SK-N-SH (cell line): ENCODE data around the gene PSMG3. TPM values are rescaled to one million over a fixed set of nuclear protein-coding genes. Genes with fewer than 3 reads are reported as not detected.

Experiments used
- CTCF ChIA-PET: fragments of 300-600, 350-600 bp; formaldehyde crosslinking; extraction: SDS; loops from one replicate; lab custom pipeline; 2021; lab: Yijun Ruan, JAX
- POLR2A ChIA-PET: fragments of 350-600 bp; sonication (Branson Sonifier 250); formaldehyde crosslinking; extraction: SDS; loops from one replicate; lab custom pipeline; 2020; ENCODE audit warnings: antibody characterized with exemption, inconsistent platforms; lab: Yijun Ruan, JAX
- DNase-seq: peaks from one replicate; pipeline ENCODE4 v3.0.0; 2012
- H2AFZ ChIP-seq: fragments of 200-600 bp; sonication (generic); 2 replicates; pipeline ENCODE4 v1.8.1; 2016; ENCODE audit warnings: antibody characterized with exemption, mild to moderate bottlenecking, low read depth
- H3F3A ChIP-seq: fragments of 200-600 bp; sonication (generic); replicated peaks from 2 replicates; pipeline ENCODE3; 2016; ENCODE audit warnings: antibody characterized with exemption, mild to moderate bottlenecking; ENCODE audit not compliant: insufficient read depth
- H3K27ac ChIP-seq, 2 experiments: fragments of 200-500 bp in 1 of 2; fragments of 200-600 bp in 1 of 2; sonication (Bioruptor generic) in 1 of 2; sonication (generic), shearing (Covaris generic) in 1 of 2; 2 replicates each; pipeline versions ENCODE4 v1.5.1 to v1.6.1; 2014 to 2016; ENCODE audit warnings: low read depth in 2 of 2, inconsistent platforms in 1 of 2, low read length in 1 of 2, mild to moderate bottlenecking in 1 of 2, mixed read lengths in 1 of 2
- H3K27me3 ChIP-seq: fragments of 200-600 bp; sonication (generic), shearing (Covaris generic); 2 replicates; pipeline ENCODE4 v1.6.1; 2016; ENCODE audit warnings: mixed run types; ENCODE audit not compliant: insufficient read depth
- H3K36me3 ChIP-seq, 2 experiments: fragments of 200-500 bp in 1 of 2; fragments of 200-600 bp in 1 of 2; sonication (Bioruptor generic) in 1 of 2; sonication (generic) in 1 of 2; replicated peaks in 1 of 2; 2 replicates each; pipeline versions ENCODE3 to v1.5.1; 2014 to 2016; ENCODE audit warnings: low read length in 1 of 2, mild to moderate bottlenecking in 1 of 2; ENCODE audit not compliant: insufficient read depth in 2 of 2, control insufficient read depth in 1 of 2
- H3K4me1 ChIP-seq, 2 experiments: fragments of 200-500 bp in 1 of 2; fragments of 200-600 bp in 1 of 2; sonication (Bioruptor generic) in 1 of 2; sonication (generic), shearing (Covaris generic) in 1 of 2; 2 replicates each; pipeline versions ENCODE4 v1.5.1 to v1.6.1; 2014 to 2016; ENCODE audit warnings: low read depth in 1 of 2, low read length in 1 of 2, mixed run types in 1 of 2; ENCODE audit not compliant: insufficient read depth in 2 of 2, control insufficient read depth in 1 of 2
- H3K4me2 ChIP-seq: fragments of 200-600 bp; sonication (generic), shearing (Covaris generic); 2 replicates; pipeline ENCODE4 v1.6.1; 2017; ENCODE audit warnings: mixed run types
- H3K4me3 ChIP-seq, 2 experiments: fragments of 200-500 bp in 1 of 2; fragments of 200-600 bp in 1 of 2; sonication (Bioruptor generic) in 1 of 2; sonication (generic), shearing (Covaris generic) in 1 of 2; 2 replicates each; pipeline versions ENCODE4 v1.5.1 to v1.8.1; 2014 to 2016; ENCODE audit warnings: low read depth in 2 of 2, inconsistent platforms in 1 of 2, low read length in 1 of 2, mild to moderate bottlenecking in 1 of 2, mixed read lengths in 1 of 2, moderate library complexity in 1 of 2
- H3K79me2 ChIP-seq: fragments of 200-600 bp; sonication (generic); 2 replicates; pipeline ENCODE4 v1.8.1; 2017; ENCODE audit warnings: mild to moderate bottlenecking; ENCODE audit not compliant: insufficient read depth
- H3K9ac ChIP-seq: fragments of 200-600 bp; sonication (generic); 2 replicates; pipeline ENCODE4 v1.6.1; 2017; ENCODE audit warnings: mixed run types
- H3K9me2 ChIP-seq: fragments of 200-600 bp; sonication (generic); 2 replicates; pipeline ENCODE4 v1.6.1; 2017; ENCODE audit warnings: mixed run types
- H3K9me3 ChIP-seq: fragments of 200-600 bp; sonication (generic); 2 replicates; pipeline ENCODE4 v1.6.1; 2017; ENCODE audit warnings: mixed run types, mild to moderate bottlenecking, moderate library complexity
- H4K20me1 ChIP-seq: fragments of 200-600 bp; sonication (generic); 2 replicates; pipeline ENCODE4 v1.6.1; 2017; ENCODE audit warnings: mild to moderate bottlenecking, mixed run types; ENCODE audit not compliant: insufficient read depth
- ELF1 ChIP-seq: IDR thresholded peaks from 2 replicates; pipeline ENCODE4 v1.4.0; 2012
- EP300 ChIP-seq, 2 experiments: IDR thresholded peaks; 2 replicates each; pipeline versions ENCODE4 v1.4.0 to v1.6.1; 2012; ENCODE audit warnings: borderline replicate concordance in 1 of 2, low read depth in 1 of 2, low read length in 1 of 2
- FOXJ3 ChIP-seq: sonication (generic); formaldehyde crosslinking; IDR thresholded peaks from 2 replicates; pipeline ENCODE4 v1.5.1; 2020; ENCODE audit warnings: mild to moderate bottlenecking, missing genetic modification reagents
- MXI1 ChIP-seq: IDR thresholded peaks from 2 replicates; pipeline ENCODE4 v1.6.1; 2012; ENCODE audit warnings: mild to moderate bottlenecking, low read depth, low read length, improper control_type of control experiment
- NFIC ChIP-seq: IDR thresholded peaks from 2 replicates; pipeline ENCODE4 v1.4.0; 2012; ENCODE audit warnings: borderline replicate concordance
- NRF1 ChIP-seq: IDR thresholded peaks from 2 replicates; pipeline ENCODE4 v1.6.1; 2012; ENCODE audit warnings: low read depth, mild to moderate bottlenecking, low read length
- RCOR1 ChIP-seq: fragments of 150-350 bp; IDR thresholded peaks from 2 replicates; pipeline ENCODE4 v1.6.1; 2017; ENCODE audit warnings: antibody characterized with exemption, low read length
- TAF1 ChIP-seq: IDR thresholded peaks from 2 replicates; pipeline ENCODE4 v1.6.1; 2012; ENCODE audit warnings: low read depth, mild to moderate bottlenecking, low read length, moderate library complexity, borderline replicate concordance
- USF1 ChIP-seq: IDR thresholded peaks from 2 replicates; pipeline ENCODE4 v1.4.0; 2012; ENCODE audit warnings: low read depth, borderline replicate concordance
- USF2 ChIP-seq: fragments of 150-350 bp; IDR thresholded peaks from 2 replicates; pipeline ENCODE4 v1.6.1; 2017; ENCODE audit warnings: antibody characterized with exemption, low read length, low read depth, borderline replicate concordance
- YY1 ChIP-seq: IDR thresholded peaks from 2 replicates; pipeline ENCODE4 v1.4.0; 2012; ENCODE audit warnings: low read depth, mild to moderate bottlenecking
- WGBS: methylation state at CpG from one replicate; pipeline ENCODE4 v1.1.6; 2017; ENCODE audit warnings: low lambda C conversion rate; 5-methylcytosine and 5-hydroxymethylcytosine counted together
- polyA plus RNA-seq, 3 experiments: library from polyadenylated mRNA; depleted of rRNA; stranded (reverse); fragments of >200 nt; gene quantifications; 2 replicates each; pipeline ENCODE4 v1.2.3, GENCODE V29; 2012
- TF ChIP-seq, protein P1 (sequence below): IDR thresholded peaks from 2 replicates; pipeline ENCODE4; 2012
- TF ChIP-seq, protein P2 (sequence below): fragments of 200-600 bp; sonication (generic); IDR thresholded peaks from 2 replicates; pipeline ENCODE4 v1.6.1; 2017; ENCODE audit warnings: antibody characterized with exemption, mild to moderate bottlenecking, moderate library complexity
- TF ChIP-seq, protein P3 (sequence below): IDR thresholded peaks from 2 replicates; pipeline ENCODE4 v1.6.1; 2012; ENCODE audit warnings: mild to moderate bottlenecking, low read depth, low read length, moderate library complexity

The PSMG3 gene
- polyA plus RNA-seq, 1 of the 3 experiments (the other 2 are of a cell fraction) = 109 TPM

GRCh38 chr7:1521456-1521855, 48.4 kb downstream of the PSMG3 start:
- H3K4me2 ChIP-seq = no peak overlapping the region
- H3K9ac ChIP-seq = no peak overlapping the region
- ChIA-PET CTCF (no interaction called here), POLR2A (no interaction called here)
- TF ChIP-seq, protein P1, sequence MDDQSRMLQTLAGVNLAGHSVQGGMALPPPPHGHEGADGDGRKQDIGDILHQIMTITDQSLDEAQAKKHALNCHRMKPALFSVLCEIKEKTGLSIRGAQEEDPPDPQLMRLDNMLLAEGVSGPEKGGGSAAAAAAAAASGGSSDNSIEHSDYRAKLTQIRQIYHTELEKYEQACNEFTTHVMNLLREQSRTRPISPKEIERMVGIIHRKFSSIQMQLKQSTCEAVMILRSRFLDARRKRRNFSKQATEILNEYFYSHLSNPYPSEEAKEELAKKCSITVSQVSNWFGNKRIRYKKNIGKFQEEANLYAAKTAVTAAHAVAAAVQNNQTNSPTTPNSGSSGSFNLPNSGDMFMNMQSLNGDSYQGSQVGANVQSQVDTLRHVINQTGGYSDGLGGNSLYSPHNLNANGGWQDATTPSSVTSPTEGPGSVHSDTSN = no peak
- TF ChIP-seq, protein P2, sequence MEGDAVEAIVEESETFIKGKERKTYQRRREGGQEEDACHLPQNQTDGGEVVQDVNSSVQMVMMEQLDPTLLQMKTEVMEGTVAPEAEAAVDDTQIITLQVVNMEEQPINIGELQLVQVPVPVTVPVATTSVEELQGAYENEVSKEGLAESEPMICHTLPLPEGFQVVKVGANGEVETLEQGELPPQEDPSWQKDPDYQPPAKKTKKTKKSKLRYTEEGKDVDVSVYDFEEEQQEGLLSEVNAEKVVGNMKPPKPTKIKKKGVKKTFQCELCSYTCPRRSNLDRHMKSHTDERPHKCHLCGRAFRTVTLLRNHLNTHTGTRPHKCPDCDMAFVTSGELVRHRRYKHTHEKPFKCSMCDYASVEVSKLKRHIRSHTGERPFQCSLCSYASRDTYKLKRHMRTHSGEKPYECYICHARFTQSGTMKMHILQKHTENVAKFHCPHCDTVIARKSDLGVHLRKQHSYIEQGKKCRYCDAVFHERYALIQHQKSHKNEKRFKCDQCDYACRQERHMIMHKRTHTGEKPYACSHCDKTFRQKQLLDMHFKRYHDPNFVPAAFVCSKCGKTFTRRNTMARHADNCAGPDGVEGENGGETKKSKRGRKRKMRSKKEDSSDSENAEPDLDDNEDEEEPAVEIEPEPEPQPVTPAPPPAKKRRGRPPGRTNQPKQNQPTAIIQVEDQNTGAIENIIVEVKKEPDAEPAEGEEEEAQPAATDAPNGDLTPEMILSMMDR = no peak
- TF ChIP-seq USF2 = no peak
- TF ChIP-seq ELF1 = no peak
- no peak for TF ChIP-seq FOXJ3 (CRISPR knock-in tag)
- TF ChIP-seq NFIC = no peak
- no peak for TF ChIP-seq TAF1
- TF ChIP-seq, protein P3, sequence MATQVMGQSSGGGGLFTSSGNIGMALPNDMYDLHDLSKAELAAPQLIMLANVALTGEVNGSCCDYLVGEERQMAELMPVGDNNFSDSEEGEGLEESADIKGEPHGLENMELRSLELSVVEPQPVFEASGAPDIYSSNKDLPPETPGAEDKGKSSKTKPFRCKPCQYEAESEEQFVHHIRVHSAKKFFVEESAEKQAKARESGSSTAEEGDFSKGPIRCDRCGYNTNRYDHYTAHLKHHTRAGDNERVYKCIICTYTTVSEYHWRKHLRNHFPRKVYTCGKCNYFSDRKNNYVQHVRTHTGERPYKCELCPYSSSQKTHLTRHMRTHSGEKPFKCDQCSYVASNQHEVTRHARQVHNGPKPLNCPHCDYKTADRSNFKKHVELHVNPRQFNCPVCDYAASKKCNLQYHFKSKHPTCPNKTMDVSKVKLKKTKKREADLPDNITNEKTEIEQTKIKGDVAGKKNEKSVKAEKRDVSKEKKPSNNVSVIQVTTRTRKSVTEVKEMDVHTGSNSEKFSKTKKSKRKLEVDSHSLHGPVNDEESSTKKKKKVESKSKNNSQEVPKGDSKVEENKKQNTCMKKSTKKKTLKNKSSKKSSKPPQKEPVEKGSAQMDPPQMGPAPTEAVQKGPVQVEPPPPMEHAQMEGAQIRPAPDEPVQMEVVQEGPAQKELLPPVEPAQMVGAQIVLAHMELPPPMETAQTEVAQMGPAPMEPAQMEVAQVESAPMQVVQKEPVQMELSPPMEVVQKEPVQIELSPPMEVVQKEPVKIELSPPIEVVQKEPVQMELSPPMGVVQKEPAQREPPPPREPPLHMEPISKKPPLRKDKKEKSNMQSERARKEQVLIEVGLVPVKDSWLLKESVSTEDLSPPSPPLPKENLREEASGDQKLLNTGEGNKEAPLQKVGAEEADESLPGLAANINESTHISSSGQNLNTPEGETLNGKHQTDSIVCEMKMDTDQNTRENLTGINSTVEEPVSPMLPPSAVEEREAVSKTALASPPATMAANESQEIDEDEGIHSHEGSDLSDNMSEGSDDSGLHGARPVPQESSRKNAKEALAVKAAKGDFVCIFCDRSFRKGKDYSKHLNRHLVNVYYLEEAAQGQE = no peak
- no peak for TF ChIP-seq EP300 (IDR thresholded peaks at IDR 0.05; ENCODE audit: borderline replicate concordance in 1 of 2, low read depth in 1 of 2, low read length in 1 of 2)
- no peak for TF ChIP-seq YY1
- no peak for TF ChIP-seq USF1
- TF ChIP-seq RCOR1 = no peak
- TF ChIP-seq MXI1 = no peak
- no peak for TF ChIP-seq NRF1
- no peaks in the 10 kb centered on the region for H3K79me2 ChIP-seq
- no peaks in the 10 kb centered on the region for H3K36me3 ChIP-seq
- no peak overlapping the region for H3K4me3 ChIP-seq
- no peaks in the 10 kb centered on the region for H3K9me2 ChIP-seq
- no peak overlapping the region for H2AFZ ChIP-seq
- H3K4me1 ChIP-seq = peaks cover under 1 to 1% of the 10 kb centered on the region in 2 experiments; a peak in 2 of 4 replicates
- H3K27me3 ChIP-seq = no peaks in the 10 kb centered on the region
- H3K27ac ChIP-seq = no peak overlapping the region
- no peaks in the 10 kb centered on the region for H4K20me1 ChIP-seq
- no peaks in the 10 kb centered on the region for H3K9me3 ChIP-seq
- no peaks in the 10 kb centered on the region for H3F3A ChIP-seq
- 75% methylated on average over 11 of the region's 11 CpGs for WGBS
- DNase-seq = no peak
